HG03064 (cell line): ENCODE measurements around the gene GALNT9.
"Not testable (repeated sequence)": the region's sequence is repeated elsewhere in the genome, so short reads cannot be mapped to it uniquely, and the experiment has no call there.

ENCODE experiments used
- ATAC-seq: cut with Tn5 transposase; IDR thresholded peaks from one replicate; pipeline ENCODE4 v1.9.1; 2021; ENCODE audit warnings: low read depth; ENCODE audit not compliant: unreplicated experiment

GALNT9 gene

GRCh38 chr12:132151145-132151765 is 178.1 kb downstream of the GALNT9 start:
- ATAC-seq: no peak

GRCh38 chr12:132150780-132151144 is 178.6 kb downstream of the GALNT9 start:
- no peak for ATAC-seq

- not testable (repeated sequence) for ATAC-seq
These were observed 179.9 kb downstream of the GALNT9 start for GRCh38 chr12:132149526-132149925.

GRCh38 chr12:132148368-132149045 is 180.9 kb downstream of the GALNT9 start:
- ATAC-seq: no peak

- ATAC-seq: no peak
These were observed 181.7 kb downstream of the GALNT9 start for GRCh38 chr12:132147423-132148367.

GRCh38 chr12:132146772-132147422 is 182.5 kb downstream of the GALNT9 start:
- ATAC-seq: no peak
